DND-41 (cell line): ENCODE results near the gene MCM3.

Source experiments
- ATAC-seq: fragments of 200-7000 bp; cut with Tn5 transposase; 3 replicates; pipeline ENCODE4 v1.9.1; 2021; ENCODE audit warnings: low read depth; ENCODE audit not compliant: insufficient read depth
- DNase-seq: peaks from one replicate; pipeline ENCODE4 v3.0.0-alpha.2; 2020
- H2AFZ ChIP-seq: 2 replicates; pipeline ENCODE4 v1.6.0; 2012; ENCODE audit warnings: low read depth, low read length
- H3K27ac ChIP-seq: 2 replicates; pipeline ENCODE4 v1.5.1; 2012; ENCODE audit warnings: low read length, inconsistent platforms
- H3K27me3 ChIP-seq: fragments of 200-600 bp; sonication (generic); 2 replicates; pipeline ENCODE4 v1.6.0; 2012; ENCODE audit warnings: low read length, mild to moderate bottlenecking, inconsistent platforms; ENCODE audit not compliant: insufficient read depth, poor library complexity
- H3K36me3 ChIP-seq: 2 replicates; pipeline ENCODE4 v1.5.1; 2012; ENCODE audit warnings: low read length, inconsistent platforms; ENCODE audit not compliant: insufficient read depth
- H3K4me1 ChIP-seq: 2 replicates; pipeline ENCODE4 v1.5.1; 2012; ENCODE audit warnings: mild to moderate bottlenecking, low read length; ENCODE audit not compliant: insufficient read depth
- H3K4me2 ChIP-seq: 2 replicates; pipeline ENCODE4 v1.6.0; 2012; ENCODE audit warnings: mild to moderate bottlenecking, moderate library complexity, low read length, inconsistent platforms; ENCODE audit not compliant: insufficient read depth
- H3K4me3 ChIP-seq, 2 experiments: fragments of 200-600 bp in 1 of 2; shearing (Covaris generic) in 1 of 2; 2 replicates each; pipeline ENCODE4 v1.5.1; 2012 to 2016; ENCODE audit warnings: inconsistent platforms in 2 of 2, low read length in 2 of 2, mild to moderate bottlenecking in 2 of 2, low read depth in 1 of 2, moderate library complexity in 1 of 2
- H3K79me2 ChIP-seq: 2 replicates; pipeline ENCODE4 v1.6.0; 2012; ENCODE audit warnings: low read length, inconsistent platforms; ENCODE audit not compliant: insufficient read depth
- H3K9ac ChIP-seq: 2 replicates; pipeline ENCODE4 v1.6.0; 2012; ENCODE audit warnings: low read depth, mild to moderate bottlenecking, inconsistent platforms, low read length, moderate library complexity
- H3K9me3 ChIP-seq: 2 replicates; pipeline ENCODE4 v1.5.1; 2012; ENCODE audit warnings: low read length, moderate library complexity, mild to moderate bottlenecking, inconsistent platforms; ENCODE audit not compliant: insufficient read depth, severe bottlenecking
- H4K20me1 ChIP-seq: 2 replicates; pipeline ENCODE4 v1.6.0; 2012; ENCODE audit warnings: low read length; ENCODE audit not compliant: insufficient read depth
- CTCF ChIP-seq: IDR thresholded peaks from 2 replicates; pipeline ENCODE4 v1.5.1; 2012; ENCODE audit warnings: borderline replicate concordance, low read length, moderate library complexity, mild to moderate bottlenecking; ENCODE audit not compliant: poor library complexity, severe bottlenecking; ENCODE audit errors: extremely low read depth
- EZH2 ChIP-seq: IDR thresholded peaks from 3 replicates; pipeline ENCODE4 v1.6.1; 2012; ENCODE audit warnings: borderline replicate concordance, low read depth, mild to moderate bottlenecking, moderate library complexity, low read length, inconsistent platforms; ENCODE audit not compliant: severe bottlenecking

Gene MCM3

GRCh38 chr6:52262620-52263344, 21.8 kb downstream of the MCM3 start:
- Histone ChIP-seq H3K36me3 (peaks cover 71% of the 10 kb centered on the region), H3K4me3 (no peak overlapping the region), H3K27me3 (no peaks in the 10 kb centered on the region), H3K9me3 (no peaks in the 10 kb centered on the region), H3K27ac (no peak overlapping the region), H3K9ac (no peak overlapping the region), H3K79me2 (no peaks in the 10 kb centered on the region), H4K20me1 (peaks cover 13% of the 10 kb centered on the region; the same call in 1 of the 2 replicates), H3K4me1 (no peaks in the 10 kb centered on the region), H3K4me2 (no peak overlapping the region), H2AFZ (no peak overlapping the region)
- TF ChIP-seq CTCF, result no peak
- no peak for TF ChIP-seq EZH2
- ATAC-seq, result no peak
- no peak for DNase-seq

GRCh38 chr6:52261229-52261628, 23.3 kb downstream of the MCM3 start:
- Histone ChIP-seq H3K4me2 (no peak overlapping the region), H2AFZ (no peak overlapping the region), H3K79me2 (no peaks in the 10 kb centered on the region), H3K4me3 (no peak overlapping the region), H3K27me3 (no peaks in the 10 kb centered on the region), H3K9me3 (no peaks in the 10 kb centered on the region), H3K36me3 (peaks cover 56% of the 10 kb centered on the region), H4K20me1 (peaks cover 9% of the 10 kb centered on the region; the same call in 1 of the 2 replicates), H3K4me1 (no peaks in the 10 kb centered on the region), H3K9ac (no peak overlapping the region), H3K27ac (no peak overlapping the region)
- DNase-seq (no peak), ATAC-seq (no peak)
- TF ChIP-seq EZH2 (no peak), CTCF (no peak)

- no peaks in the 10 kb centered on the region for H3K9me3 ChIP-seq
- DNase-seq (no peak), ATAC-seq (peak; percentile 8; the same call in 1 of the 3 replicates)
- H3K36me3 ChIP-seq, result peaks cover 50% of the 10 kb centered on the region
- H3K79me2 ChIP-seq, result no peaks in the 10 kb centered on the region
- no peak overlapping the region for H3K4me3 ChIP-seq
- no peak overlapping the region for H3K4me2 ChIP-seq
- H3K4me1 ChIP-seq, result no peaks in the 10 kb centered on the region
- no peak for TF ChIP-seq EZH2
- TF ChIP-seq CTCF, result no peak
- H3K27me3 ChIP-seq, result no peaks in the 10 kb centered on the region
- no peak overlapping the region for H2AFZ ChIP-seq
- H3K27ac ChIP-seq, result no peak overlapping the region
- peaks cover 9% of the 10 kb centered on the region; the same call in 1 of the 2 replicates for H4K20me1 ChIP-seq
- H3K9ac ChIP-seq, result no peak overlapping the region
These were observed 23.9 kb downstream of the MCM3 start for GRCh38 chr6:52260634-52261033.

- H3K27ac ChIP-seq, result no peak overlapping the region
These were observed 29.1 kb downstream of the MCM3 start for GRCh38 chr6:52255434-52255833.

More at GRCh38 chr6:52255434-52255833, 29.1 kb downstream of the MCM3 start:
- DNase-seq (no peak), ATAC-seq (no peak)
- Histone ChIP-seq H3K36me3 (no peaks in the 10 kb centered on the region), H3K9me3 (no peaks in the 10 kb centered on the region), H3K79me2 (no peaks in the 10 kb centered on the region), H3K4me2 (no peak overlapping the region), H4K20me1 (no peaks in the 10 kb centered on the region), H3K4me1 (no peaks in the 10 kb centered on the region), H2AFZ (no peak overlapping the region), H3K9ac (no peak overlapping the region), H3K4me3 (no peak overlapping the region), H3K27me3 (no peaks in the 10 kb centered on the region)
- TF ChIP-seq EZH2 (no peak), CTCF (no peak)
